ENCODE data around the gene HSPBP1.
"Not testable (repeated sequence)": the region's sequence is repeated elsewhere in the genome, so short reads cannot be mapped to it uniquely, and the experiment has no call there.

The HSPBP1 gene

DNA sequence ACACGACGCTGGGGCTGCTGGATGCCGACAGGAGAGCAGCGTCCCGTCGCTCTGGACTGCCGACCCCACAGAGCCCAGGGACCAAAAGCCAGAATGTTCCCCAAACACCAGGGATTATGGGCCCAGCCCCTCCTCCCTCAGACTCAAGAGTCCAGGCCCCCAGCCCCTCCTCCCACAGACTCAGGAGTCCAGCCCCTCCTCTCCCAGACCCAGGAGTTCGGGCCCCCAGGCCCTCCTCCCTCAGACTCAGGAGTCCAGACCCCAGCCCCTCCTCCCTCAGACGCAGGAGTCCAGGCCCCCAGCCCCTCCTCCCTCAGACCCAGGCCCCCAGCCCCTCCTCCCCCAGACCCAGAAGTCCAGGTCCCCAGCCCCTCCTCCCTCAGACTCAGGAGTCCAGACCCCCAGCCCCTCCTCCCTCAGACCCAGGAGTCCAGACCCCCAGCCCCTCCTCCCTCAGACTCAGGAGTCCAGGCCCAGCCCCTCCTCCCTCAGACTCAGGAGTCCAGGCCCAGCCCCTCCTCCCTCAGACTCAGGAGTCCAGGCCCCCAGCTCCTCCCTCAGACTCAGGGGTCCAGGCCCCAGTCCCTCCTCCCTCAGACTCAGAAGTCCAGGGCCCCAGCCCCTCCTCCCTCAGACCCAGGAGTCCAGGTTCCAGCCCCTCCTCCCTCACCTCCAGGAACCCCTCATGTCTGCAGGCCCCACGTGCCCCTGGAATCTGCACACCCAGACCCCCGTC is 55.1 kb downstream of the HSPBP1 start:
- not testable (repeated sequence) for H3K4me3 ChIP-seq (ENCODE audit: low read length); H3K36me3 ChIP-seq (ENCODE audit: control insufficient read depth, insufficient read depth, low read length); H3K9ac ChIP-seq (ENCODE audit: low read length); H3K9me3 ChIP-seq (ENCODE audit: control insufficient read depth, low read length); H3K27me3 ChIP-seq (ENCODE audit: control insufficient read depth, insufficient read depth, low read length)
- peaks cover 19% of the 10 kb centered on the region for H3K4me1 ChIP-seq (ENCODE audit: control insufficient read depth, insufficient read depth, low read length)

GRCh38 chr19:55224038-55224665 is 55.8 kb downstream of the HSPBP1 start:
- Histone ChIP-seq H3K27me3 (ENCODE audit: control insufficient read depth, insufficient read depth, low read length) (no peaks in the 10 kb centered on the region), H3K9me3 (ENCODE audit: control insufficient read depth, low read length) (no peaks in the 10 kb centered on the region), H3K9ac (ENCODE audit: low read length) (no peak overlapping the region), H3K4me3 (ENCODE audit: low read length) (no peak overlapping the region), H3K36me3 (ENCODE audit: control insufficient read depth, insufficient read depth, low read length) (peaks cover 10% of the 10 kb centered on the region), H3K4me1 (ENCODE audit: control insufficient read depth, insufficient read depth, low read length) (peaks cover 14% of the 10 kb centered on the region)

DNA sequence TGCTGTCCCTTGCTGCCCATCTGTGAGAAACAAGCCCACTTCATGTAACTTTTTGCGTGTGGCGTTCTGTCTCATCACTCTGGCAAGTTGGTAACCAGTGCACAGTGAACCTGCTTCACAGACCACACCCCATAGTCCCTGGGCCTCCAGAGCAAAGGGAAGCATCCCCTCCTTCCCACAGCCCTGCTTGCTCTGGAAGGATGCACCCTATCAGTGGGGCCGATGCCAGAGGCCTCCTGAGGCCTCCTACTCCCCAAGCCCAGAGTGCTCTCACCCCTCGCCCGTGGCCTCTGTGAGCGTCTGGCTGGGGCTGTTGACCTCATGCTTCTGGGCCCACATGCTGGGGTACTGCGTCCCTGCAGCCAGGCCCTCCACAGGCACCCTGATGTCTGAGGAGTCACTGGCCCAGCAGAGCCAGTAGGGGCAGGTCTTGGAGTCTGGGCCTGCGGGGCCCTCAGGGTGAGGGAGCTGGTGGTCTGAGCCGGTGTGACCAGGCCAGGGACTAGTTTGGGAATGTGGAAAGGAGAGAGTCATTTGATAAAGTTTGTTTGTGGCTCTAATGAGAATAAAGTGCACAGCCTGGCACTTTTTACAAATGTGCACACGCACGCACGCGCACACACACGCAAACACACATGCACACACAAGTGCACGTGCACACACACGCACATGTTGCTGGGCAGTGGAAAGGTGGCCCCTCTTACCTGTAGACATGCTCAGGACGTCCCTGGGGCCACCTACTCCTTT is 56.4 kb downstream of the HSPBP1 start:
- H3K27me3 ChIP-seq (ENCODE audit: control insufficient read depth, insufficient read depth, low read length): no peaks in the 10 kb centered on the region
- H3K4me1 ChIP-seq (ENCODE audit: control insufficient read depth, insufficient read depth, low read length): peaks cover 9% of the 10 kb centered on the region
- no peaks in the 10 kb centered on the region for H3K9me3 ChIP-seq (ENCODE audit: control insufficient read depth, low read length)
- H3K36me3 ChIP-seq (ENCODE audit: control insufficient read depth, insufficient read depth, low read length): peaks cover 10% of the 10 kb centered on the region
- no peak overlapping the region for H3K9ac ChIP-seq (ENCODE audit: low read length)
- no peak overlapping the region for H3K4me3 ChIP-seq (ENCODE audit: low read length)

- peaks cover 3% of the 10 kb centered on the region for H3K4me1 ChIP-seq (ENCODE audit: control insufficient read depth, insufficient read depth, low read length)
- no peak overlapping the region for H3K9ac ChIP-seq (ENCODE audit: low read length)
- no peaks in the 10 kb centered on the region for H3K9me3 ChIP-seq (ENCODE audit: control insufficient read depth, low read length)
- no peaks in the 10 kb centered on the region for H3K27me3 ChIP-seq (ENCODE audit: control insufficient read depth, insufficient read depth, low read length)
- H3K4me3 ChIP-seq (ENCODE audit: low read length): no peak overlapping the region
- peaks cover 1% of the 10 kb centered on the region for H3K36me3 ChIP-seq (ENCODE audit: control insufficient read depth, insufficient read depth, low read length)
These were observed 59.4 kb downstream of the HSPBP1 start for GRCh38 chr19:55220525-55220924.

DNA sequence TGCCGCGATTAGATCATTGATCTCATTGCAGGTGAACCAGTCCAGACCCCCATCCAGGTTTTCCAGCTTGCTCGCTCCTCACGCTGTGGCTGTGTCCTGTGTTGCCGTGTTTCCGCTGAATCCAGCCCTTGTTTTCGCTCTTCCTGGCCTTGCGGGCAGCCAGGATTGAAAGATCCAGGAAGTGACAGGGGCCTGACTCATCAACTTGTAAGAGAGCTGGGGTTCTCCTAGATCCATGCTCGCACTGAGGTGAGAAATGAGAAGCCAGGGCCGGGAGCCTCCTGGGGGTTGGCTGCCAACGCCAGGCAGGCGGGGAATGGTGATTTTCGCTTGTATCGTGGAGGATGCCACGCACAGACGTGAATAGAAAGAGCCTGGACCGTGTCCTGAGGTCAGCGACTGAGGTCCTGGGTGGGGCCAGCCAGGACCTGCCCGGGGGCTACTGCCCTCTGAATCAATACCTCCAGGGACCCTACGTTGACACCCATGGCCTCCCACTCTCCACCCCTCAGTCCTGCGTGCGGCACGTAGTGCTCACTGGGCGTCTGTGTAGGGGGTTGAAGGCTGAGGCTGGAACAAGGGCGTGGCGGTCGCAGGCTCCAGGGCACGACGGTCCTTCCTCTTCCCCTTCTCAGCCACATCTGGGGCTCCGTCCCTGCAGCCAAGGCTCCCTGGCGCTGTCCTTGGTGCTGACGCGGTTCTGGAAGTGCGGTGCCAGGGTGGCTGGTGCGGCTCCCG is 63.3 kb downstream of the HSPBP1 start:
- peak overlapping the region; percentile 58 for H3K4me3 ChIP-seq (ENCODE audit: low read length)
- no peaks in the 10 kb centered on the region for H3K9me3 ChIP-seq (ENCODE audit: control insufficient read depth, low read length)
- H3K27me3 ChIP-seq (ENCODE audit: control insufficient read depth, insufficient read depth, low read length): no peaks in the 10 kb centered on the region
- H3K9ac ChIP-seq (ENCODE audit: low read length): peak overlapping the region; percentile 70
- H3K36me3 ChIP-seq (ENCODE audit: control insufficient read depth, insufficient read depth, low read length): no peaks in the 10 kb centered on the region
- H3K4me1 ChIP-seq (ENCODE audit: control insufficient read depth, insufficient read depth, low read length): peaks cover 3% of the 10 kb centered on the region

DNA sequence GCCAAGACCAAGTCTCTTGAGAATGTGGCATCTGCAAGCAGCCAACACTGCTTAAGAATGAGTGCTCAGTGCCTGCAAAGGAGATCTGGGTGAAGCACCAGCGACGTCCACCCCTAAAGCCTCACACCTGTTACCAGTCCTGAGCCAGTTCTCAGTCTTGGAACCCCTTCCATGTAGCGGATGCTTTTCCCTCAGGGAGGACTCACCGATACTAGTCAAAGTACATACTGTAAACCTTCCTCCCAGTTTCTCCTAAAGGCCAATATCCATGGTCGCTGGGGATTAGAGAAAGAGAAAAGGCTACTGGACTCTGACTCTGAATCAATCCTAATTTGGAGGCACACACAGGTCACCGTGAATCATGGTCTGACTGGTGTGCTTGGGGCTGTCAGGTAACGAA is 66.4 kb downstream of the HSPBP1 start:
- Histone ChIP-seq H3K4me1 (ENCODE audit: control insufficient read depth, insufficient read depth, low read length) (peaks cover 16% of the 10 kb centered on the region), H3K4me3 (ENCODE audit: low read length) (no peak overlapping the region), H3K27me3 (ENCODE audit: control insufficient read depth, insufficient read depth, low read length) (no peaks in the 10 kb centered on the region), H3K9ac (ENCODE audit: low read length) (no peak overlapping the region), H3K9me3 (ENCODE audit: control insufficient read depth, low read length) (no peaks in the 10 kb centered on the region), H3K36me3 (ENCODE audit: control insufficient read depth, insufficient read depth, low read length) (no peaks in the 10 kb centered on the region)

- Histone ChIP-seq H3K9me3 (ENCODE audit: control insufficient read depth, low read length) (no peaks in the 10 kb centered on the region), H3K4me3 (ENCODE audit: low read length) (no peak overlapping the region), H3K4me1 (ENCODE audit: control insufficient read depth, insufficient read depth, low read length) (peaks cover 16% of the 10 kb centered on the region), H3K27me3 (ENCODE audit: control insufficient read depth, insufficient read depth, low read length) (no peaks in the 10 kb centered on the region), H3K36me3 (ENCODE audit: control insufficient read depth, insufficient read depth, low read length) (no peaks in the 10 kb centered on the region), H3K9ac (ENCODE audit: low read length) (no peak overlapping the region)
These were observed 67.5 kb downstream of the HSPBP1 start for GRCh38 chr19:55212447-55212846.

Data from mucosa of stomach (tissue), 1 donor.